ENCODE results near the gene ADGRG2.
"Not testable (repeated sequence)": the region's sequence is repeated elsewhere in the genome, so short reads cannot be mapped to it uniquely, and the experiment has no call there.

ADGRG2 gene

GRCh38 chrX:19003756-19004155, 118.5 kb downstream of the ADGRG2 start:
- no peak for DNase-seq (ENCODE audit: low read depth, low spot score)

DNA sequence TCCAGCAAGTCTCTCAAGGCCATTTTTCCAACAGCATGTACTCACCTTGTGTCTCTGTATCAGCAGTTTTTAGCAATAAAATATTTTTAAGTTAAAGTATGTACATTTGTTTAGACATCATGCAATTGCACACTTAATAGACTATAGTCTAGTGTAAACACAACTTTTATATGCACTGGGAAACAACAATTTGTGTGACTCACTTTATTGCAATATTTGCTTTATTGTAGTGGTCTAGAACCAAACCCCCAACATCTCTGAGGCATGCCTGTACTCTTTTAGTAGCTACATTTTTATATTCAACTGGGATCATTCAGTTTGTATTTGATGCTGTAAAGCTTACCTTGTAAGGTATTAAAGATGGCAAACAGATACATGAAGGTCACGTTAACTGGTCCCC, 123.6 kb downstream of the ADGRG2 start:
- DNase-seq (ENCODE audit: low read depth, low spot score): no peak

DNA sequence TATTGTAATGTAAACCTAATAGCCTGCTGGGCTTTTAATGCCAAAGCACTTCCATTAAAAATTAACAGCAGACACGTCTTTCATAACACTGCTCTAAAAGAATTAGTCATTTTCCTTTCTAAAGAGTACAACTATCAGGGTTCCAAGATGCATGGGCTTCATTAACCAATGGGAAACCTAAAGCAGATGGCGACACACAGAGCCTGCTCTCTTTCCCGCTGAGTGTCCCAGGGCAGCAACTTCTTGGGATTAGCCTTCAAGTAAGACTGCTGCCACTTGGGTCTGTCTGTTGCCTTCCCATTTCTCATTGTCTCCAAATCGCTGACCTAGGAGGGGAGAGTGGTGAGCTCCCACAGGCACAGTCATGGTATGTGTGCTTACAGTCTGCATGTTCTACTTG, 124.4 kb downstream of the ADGRG2 start:
- DNase-seq (ENCODE audit: low read depth, low spot score): no peak

GRCh38 chrX:18996536-18996935, 125.7 kb downstream of the ADGRG2 start:
- DNase-seq (ENCODE audit: low read depth, low spot score): no peak

GRCh38 chrX:18995221-18995620, 127.0 kb downstream of the ADGRG2 start:
- no peak for DNase-seq (ENCODE audit: low read depth, low spot score)

DNA sequence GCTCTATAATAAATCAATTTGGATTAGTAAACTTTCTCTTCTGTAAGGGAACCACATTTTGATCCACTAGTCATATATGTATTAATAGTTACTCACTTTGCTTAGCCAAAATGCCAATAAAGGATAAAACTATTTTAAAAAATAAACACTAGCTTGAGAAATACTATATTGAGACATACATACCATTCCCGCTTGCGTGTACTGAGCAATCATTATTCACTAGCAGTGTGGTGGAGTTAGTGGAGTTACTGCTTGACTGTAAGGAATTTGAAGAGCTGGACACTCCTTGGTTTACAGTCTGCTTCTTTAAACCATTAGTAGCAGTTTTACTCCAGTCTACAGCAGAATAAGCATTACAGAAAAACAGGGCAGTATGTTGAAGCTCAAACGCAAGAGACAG, 127.6 kb downstream of the ADGRG2 start:
- DNase-seq (ENCODE audit: low read depth, low spot score): no peak

DNA sequence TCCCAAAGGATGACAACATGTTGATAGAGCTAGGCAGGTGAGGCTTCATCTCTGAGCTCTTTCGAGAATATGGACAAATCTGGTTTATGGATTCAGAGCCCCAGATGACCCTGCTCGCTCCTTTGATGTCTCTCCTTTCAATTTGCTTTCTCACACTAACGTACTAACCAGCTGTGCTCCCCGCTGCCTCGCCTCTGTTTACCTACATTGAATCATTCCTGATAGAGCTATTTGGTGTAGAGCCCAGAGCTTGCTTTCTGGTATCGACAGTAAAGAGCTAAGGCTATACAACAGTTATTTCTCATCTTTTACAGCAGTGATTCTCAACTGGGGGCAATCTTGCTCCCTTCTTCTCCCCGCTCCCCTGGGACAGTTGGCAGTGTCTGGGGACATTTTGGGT, 129.4 kb downstream of the ADGRG2 start:
- DNase-seq (ENCODE audit: low read depth, low spot score): no peak

DNA sequence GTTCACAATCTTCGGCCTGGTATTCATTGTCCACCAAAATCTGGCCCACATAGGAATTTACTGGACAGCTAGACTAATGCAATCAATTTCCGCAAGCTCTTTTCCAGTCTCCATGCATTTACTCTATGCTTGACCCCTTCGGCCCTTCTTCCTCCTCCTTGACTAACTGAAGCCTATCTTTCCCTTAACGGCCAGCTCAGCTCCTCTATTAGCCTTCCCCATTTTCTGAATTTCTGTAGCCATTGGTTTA, 137.2 kb downstream of the ADGRG2 start:
- DNase-seq (ENCODE audit: low read depth, low spot score): no peak

GRCh38 chrX:18984381-18985185, 137.7 kb downstream of the ADGRG2 start:
- DNase-seq (ENCODE audit: low read depth, low spot score): no peak

GRCh38 chrX:18983666-18984380, 138.4 kb downstream of the ADGRG2 start, which contains the start of gene PHKA2:
Gene PHKA2 (minus strand): TSS chrX:18984114. CDS start chrX:18983932, 182 bp downstream.
- DNase-seq (ENCODE audit: low read depth, low spot score): no peak

GRCh38 chrX:18981124-18981807, 141.0 kb downstream of the ADGRG2 start:
- DNase-seq (ENCODE audit: low read depth, low spot score): no peak

GRCh38 chrX:18980262-18980661, 142.0 kb downstream of the ADGRG2 start:
- not testable (repeated sequence) for DNase-seq (ENCODE audit: low read depth, low spot score)

- no peak for DNase-seq (ENCODE audit: low read depth, low spot score)
These were observed 147.3 kb downstream of the ADGRG2 start for GRCh38 chrX:18974993-18975392.

GRCh38 chrX:18973527-18974192, 148.6 kb downstream of the ADGRG2 start:
- DNase-seq (ENCODE audit: low read depth, low spot score): no peak

DNA sequence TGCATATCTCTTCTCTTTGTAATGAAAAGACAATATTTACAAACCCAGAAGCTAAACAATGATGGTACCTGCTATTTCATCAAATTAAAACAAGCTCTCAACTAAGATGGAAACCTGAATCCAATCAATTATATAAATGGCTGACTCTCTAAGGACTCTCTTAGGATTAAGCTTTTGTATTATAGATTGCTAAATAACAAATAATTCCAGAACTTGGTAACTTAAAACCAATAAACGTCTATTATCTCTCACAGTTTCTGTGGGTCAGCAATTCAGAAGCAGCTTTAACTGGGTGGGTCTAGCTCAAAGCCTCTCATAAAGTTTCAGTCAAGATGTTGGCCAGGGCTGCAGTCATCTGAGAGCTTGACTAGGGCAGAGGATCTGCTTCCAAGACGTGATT, 150.8 kb downstream of the ADGRG2 start:
- no peak for DNase-seq (ENCODE audit: low read depth, low spot score)

DNA sequence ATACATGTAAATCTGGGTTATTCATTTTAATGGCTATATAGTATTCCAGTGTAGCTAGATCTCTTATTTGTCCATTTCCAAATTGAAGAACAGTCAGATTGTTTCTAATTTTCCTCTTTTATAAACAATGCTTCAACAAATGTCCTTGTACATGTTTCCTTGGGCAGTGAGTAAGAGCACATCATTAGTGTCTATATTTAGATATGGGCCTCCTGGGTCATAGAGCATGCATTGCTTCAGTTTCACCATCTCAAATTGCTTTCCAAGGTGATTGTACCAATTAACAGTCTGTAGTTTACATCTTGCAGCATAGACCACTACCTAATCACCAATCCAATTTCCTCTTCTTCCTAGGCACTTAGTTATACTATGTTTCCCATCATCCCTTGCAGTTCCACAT, 151.8 kb downstream of the ADGRG2 start:
- DNase-seq (ENCODE audit: low read depth, low spot score): no peak

GRCh38 chrX:18966624-18967023, 155.6 kb downstream of the ADGRG2 start:
- no peak for DNase-seq (ENCODE audit: low read depth, low spot score)

DNA sequence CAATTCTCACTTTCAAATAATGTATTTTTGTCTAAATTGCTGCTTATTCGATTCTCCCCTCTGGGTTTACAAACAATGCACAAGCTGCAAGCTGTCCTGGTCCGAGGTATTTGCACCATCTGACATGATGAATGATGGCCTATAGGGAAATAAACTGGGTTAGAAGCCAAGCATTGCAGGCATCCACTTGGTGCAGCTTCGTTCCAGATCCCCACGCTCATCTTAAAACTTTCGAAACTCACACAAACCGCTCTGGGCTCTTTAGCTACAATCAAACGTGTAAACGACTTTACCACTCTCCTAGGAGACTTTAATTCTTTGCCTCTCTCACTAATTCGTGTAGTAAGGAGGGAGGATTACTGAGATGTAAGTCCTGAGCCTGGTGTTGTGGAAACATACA, 157.4 kb downstream of the ADGRG2 start:
- no peak for DNase-seq (ENCODE audit: low read depth, low spot score)

GRCh38 chrX:18964026-18964425, 158.2 kb downstream of the ADGRG2 start:
- DNase-seq (ENCODE audit: low read depth, low spot score): no peak

DNA sequence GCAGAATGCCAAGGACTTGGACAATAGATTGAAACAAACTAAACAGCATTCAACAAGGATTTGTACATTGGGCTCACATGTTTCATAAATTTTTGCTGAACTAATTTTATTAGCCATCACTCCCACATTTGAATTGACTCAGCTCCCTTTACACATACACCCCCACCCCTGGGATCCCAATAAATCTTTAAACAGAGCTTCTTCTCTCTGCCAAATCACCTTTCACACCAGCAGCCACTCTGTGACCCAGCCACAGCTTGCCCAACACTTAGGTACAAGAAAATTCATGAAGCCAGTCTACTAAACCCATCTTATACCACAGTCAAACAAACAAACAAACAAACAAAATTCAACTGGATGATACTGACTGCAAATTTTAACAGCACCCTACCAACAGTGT, 159.9 kb downstream of the ADGRG2 start:
- no peak for DNase-seq (ENCODE audit: low read depth, low spot score)

DNA sequence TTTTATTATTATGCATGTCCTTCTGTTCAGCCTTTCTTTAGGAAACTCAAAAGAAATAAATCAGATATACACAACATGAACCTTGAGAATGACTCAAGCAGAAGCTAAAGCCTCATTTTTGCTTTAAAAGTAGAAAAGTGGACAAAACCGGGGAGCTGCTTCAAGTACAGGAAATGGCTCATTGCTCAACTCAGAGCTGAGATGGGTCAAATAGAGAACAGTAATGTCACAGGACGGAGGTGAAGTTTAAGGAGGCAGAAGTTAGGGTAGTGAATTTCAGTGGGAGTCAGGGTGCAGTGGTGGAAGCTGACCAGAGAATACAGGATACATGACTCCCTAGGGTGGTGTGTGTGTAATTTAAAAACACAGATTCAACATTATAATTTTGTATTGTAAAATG, 160.6 kb downstream of the ADGRG2 start:
- DNase-seq (ENCODE audit: low read depth, low spot score): no peak

DNA sequence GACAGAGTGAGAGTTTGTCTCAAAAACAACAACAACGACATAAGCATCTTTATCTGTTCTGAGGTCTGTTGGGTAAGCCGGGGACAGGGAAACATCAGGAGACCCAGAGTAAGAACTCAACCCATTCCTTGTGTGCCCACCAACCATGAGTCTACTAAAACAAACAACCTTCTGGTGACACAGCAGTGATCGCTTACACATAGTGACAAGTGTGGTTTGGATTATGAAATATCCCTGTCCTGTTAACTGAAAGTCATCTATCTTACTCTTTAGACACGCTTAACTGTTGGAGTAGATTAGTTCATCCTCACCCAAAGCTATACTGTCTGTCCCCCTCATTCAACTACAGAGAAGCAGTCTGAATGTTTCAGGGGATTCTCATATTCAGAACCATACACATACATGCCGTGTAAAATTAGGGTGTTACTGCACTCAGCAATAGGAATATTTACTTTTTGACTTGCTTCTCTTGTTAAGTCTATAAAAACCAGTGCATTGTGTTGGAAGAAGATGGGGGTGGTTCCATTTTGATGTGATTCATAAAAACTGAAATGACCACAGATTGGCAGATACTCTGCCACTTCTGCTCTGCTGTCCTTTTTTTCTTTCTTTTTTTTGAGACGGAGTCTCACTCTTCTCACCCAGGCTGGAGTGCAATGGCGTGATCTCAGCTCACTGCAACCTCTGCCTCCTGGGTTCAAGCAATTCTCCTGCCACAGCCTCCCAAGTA, 165.8 kb downstream of the ADGRG2 start:
- no peak for DNase-seq (ENCODE audit: low read depth, low spot score)
